AG04450 (cell line): ENCODE data around the gene ABCF3. TPM values are rescaled to one million over a fixed set of nuclear protein-coding genes. Genes with fewer than 3 reads are reported as not detected.
A peak's percentile ranks its signal among the peaks of the same experiment; 100 is the strongest.
"Not testable (repeated sequence)": the region's sequence is repeated elsewhere in the genome, so short reads cannot be mapped to it uniquely, and the experiment has no call there.

ENCODE experiments used
- CTCF ChIA-PET: fragments of 300-600, 350-600 bp; formaldehyde crosslinking; extraction: SDS; loops from one replicate; lab custom pipeline; 2022; ENCODE audit warnings: antibody characterized with exemption, inconsistent platforms; lab: Charles Lee
- POLR2A ChIA-PET: fragments of 350-600 bp; formaldehyde crosslinking; extraction: SDS; loops from one replicate; lab custom pipeline; 2021; ENCODE audit warnings: antibody characterized with exemption, inconsistent platforms; lab: Yijun Ruan, JAX
- DNase-seq: peaks from one replicate; pipeline ENCODE4 v3.0.0-alpha.2; 2011; ENCODE audit warnings: low read depth, low spot score
- H3K27ac ChIP-seq: one replicate; pipeline ENCODE4 v1.5.1; 2012; ENCODE audit warnings: low read depth, low read length, control low read depth
- H3K27me3 ChIP-seq: one replicate; pipeline ENCODE4 v1.6.0; 2012; ENCODE audit warnings: low read length; ENCODE audit not compliant: control insufficient read depth, insufficient read depth
- H3K4me3 ChIP-seq: 2 replicates; pipeline ENCODE4 v1.5.1; 2011; ENCODE audit warnings: mild to moderate bottlenecking, low read depth, low read length, control low read depth
- H3K9me3 ChIP-seq: 2 replicates; pipeline ENCODE4 v1.5.1; 2012; ENCODE audit warnings: low read length; ENCODE audit not compliant: control insufficient read depth, insufficient read depth
- polyA plus RNA-seq: library from polyadenylated mRNA; depleted of rRNA; stranded (reverse); fragments of >200 nt; gene quantifications from 2 replicates; pipeline ENCODE4 v1.2.3, GENCODE V29; 2011
- TF ChIP-seq, protein P1 (sequence below): IDR thresholded peaks from 2 replicates; pipeline ENCODE4 v1.5.1; 2011; ENCODE audit warnings: low read depth, low read length, control low read depth, inconsistent platforms

Gene ABCF3
- polyA plus RNA-seq, 1 experiment: 43.1 TPM

DNA sequence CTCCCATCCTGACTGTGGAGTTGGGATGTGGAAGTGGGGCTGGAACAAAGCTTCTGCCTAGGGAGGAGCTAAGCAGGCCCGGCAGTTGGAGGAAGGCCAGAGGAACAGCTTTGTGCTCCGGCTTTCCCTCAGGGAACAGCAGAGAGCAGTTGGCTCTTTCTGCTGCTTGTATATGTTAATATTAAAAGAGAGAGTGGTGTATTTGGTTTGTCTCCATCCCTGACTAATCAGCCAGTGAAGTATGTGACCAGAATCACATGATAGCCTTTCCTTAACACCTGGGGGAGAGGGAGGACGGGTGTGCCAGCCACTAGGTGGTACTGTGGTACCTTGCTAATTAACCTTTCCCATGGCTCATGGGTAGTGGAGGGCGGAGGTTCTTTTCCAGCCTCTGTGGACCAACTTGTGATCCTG, 40.9 kb upstream of the ABCF3 start:
- TF ChIP-seq, protein P1, sequence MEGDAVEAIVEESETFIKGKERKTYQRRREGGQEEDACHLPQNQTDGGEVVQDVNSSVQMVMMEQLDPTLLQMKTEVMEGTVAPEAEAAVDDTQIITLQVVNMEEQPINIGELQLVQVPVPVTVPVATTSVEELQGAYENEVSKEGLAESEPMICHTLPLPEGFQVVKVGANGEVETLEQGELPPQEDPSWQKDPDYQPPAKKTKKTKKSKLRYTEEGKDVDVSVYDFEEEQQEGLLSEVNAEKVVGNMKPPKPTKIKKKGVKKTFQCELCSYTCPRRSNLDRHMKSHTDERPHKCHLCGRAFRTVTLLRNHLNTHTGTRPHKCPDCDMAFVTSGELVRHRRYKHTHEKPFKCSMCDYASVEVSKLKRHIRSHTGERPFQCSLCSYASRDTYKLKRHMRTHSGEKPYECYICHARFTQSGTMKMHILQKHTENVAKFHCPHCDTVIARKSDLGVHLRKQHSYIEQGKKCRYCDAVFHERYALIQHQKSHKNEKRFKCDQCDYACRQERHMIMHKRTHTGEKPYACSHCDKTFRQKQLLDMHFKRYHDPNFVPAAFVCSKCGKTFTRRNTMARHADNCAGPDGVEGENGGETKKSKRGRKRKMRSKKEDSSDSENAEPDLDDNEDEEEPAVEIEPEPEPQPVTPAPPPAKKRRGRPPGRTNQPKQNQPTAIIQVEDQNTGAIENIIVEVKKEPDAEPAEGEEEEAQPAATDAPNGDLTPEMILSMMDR: peak; percentile 48
- Histone ChIP-seq H3K9me3 (no peaks in the 10 kb centered on the region), H3K27me3 (no peaks in the 10 kb centered on the region), H3K4me3 (no peak overlapping the region), H3K27ac (peak overlapping the region; percentile 39)
- DNase-seq: no peak
- CTCF ChIA-PET: interaction anchor here (0.6 to 2.5 kb wide), 10 partner anchors 10 to 249 kb away, joined by 3 to 10 read pairs (median 4); partner anchors contain the start of genes EEF1AKMT4 and EIF2B5
- POLR2A ChIA-PET: interaction anchor here (0.6 to 2.2 kb wide), 4 partner anchors 10 to 95 kb away, joined by 3 to 9 read pairs (median 7); partner anchors contain the start of genes DVL3 and EIF2B5

DNA sequence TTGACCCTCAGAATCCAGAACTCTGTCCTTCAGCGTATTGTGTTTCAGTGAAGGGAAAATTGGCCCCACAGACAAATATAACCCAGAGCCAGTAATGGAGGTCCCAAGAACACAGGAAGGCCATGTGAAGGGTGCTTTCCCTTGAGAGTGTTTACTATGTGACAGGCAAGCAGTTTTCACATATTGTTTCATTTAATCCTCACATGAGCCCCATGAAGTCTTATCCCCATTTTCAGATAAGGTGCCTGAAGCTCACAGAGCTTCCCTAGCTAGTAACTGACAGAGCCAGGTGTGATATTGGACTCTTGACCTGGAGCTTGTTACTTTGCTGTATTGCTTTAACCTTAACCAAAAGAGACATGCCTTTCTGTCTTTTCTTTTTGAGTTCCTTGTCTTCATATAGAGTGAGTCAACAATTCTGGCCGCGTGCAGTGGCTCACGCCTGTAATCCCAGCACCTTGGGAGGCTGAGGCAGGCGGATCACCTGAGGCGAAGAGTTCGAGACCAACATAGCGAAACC, 40.2 kb upstream of the ABCF3 start:
- DNase-seq: no peak
- CTCF ChIA-PET: interaction anchor here (0.6 to 2.5 kb wide), 6 partner anchors 11 to 144 kb away, joined by 3 to 7 read pairs (median 4); partner anchors contain the start of genes EEF1AKMT4 and EIF2B5
- H3K4me3 ChIP-seq: no peak overlapping the region
- H3K9me3 ChIP-seq: no peaks in the 10 kb centered on the region
- no peaks in the 10 kb centered on the region for H3K27me3 ChIP-seq
- TF ChIP-seq, protein P1: no peak
- H3K27ac ChIP-seq: no peak overlapping the region
- POLR2A ChIA-PET: interaction anchor here (1.6 to 2.2 kb wide), 3 partner anchors 10 to 31 kb away, joined by 6 to 9 read pairs (median 8); partner anchors contain the start of genes DVL3 and EIF2B5

DNA sequence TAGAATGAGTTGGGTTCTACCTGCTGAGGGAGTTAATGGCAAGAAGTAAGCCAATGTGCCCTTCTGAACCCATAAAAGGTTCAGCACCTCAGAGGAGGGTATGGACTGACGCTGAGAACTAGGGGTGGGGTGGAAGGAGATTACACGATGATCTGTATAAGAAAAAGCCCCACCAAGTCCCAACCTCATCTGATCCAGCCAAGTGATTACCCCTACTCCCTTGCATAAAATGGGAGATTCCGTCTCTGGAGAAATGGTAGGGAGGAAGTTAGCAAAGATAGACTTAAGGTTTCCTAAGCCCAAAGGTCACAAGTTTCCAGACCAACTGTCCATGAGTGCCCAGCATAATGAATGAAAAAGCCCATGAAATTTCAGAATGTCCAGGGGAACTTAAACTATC, 37.9 kb upstream of the ABCF3 start:
- Histone ChIP-seq H3K4me3 (no peak overlapping the region), H3K9me3 (no peaks in the 10 kb centered on the region), H3K27ac (no peak overlapping the region), H3K27me3 (no peaks in the 10 kb centered on the region)
- no peak for DNase-seq
- CTCF ChIA-PET: no interaction called here
- POLR2A ChIA-PET: no interaction called here
- TF ChIP-seq, protein P1: no peak

DNA sequence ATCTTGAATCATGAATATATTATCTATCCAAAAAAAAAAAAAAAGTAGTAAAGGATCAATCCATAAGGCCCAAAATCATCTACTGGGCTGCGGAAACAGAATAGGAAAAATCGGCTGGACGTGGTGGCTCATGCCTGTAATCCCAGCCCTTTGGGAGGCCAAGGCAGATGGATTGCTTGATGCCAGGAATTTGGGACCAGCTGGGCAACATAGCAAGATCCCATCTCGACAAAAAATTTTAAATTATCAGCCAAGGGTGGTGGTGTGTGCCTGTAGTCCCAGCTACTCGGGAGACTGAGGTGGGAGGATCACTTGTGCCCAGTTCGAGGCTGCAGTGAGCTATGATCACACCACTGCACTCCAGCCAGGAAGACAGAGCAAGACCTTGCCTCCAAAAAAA, 36.9 kb upstream of the ABCF3 start:
- Histone ChIP-seq H3K9me3 (no peaks in the 10 kb centered on the region), H3K4me3 (no peak overlapping the region), H3K27ac (no peak overlapping the region), H3K27me3 (no peaks in the 10 kb centered on the region)
- POLR2A ChIA-PET: no interaction called here
- TF ChIP-seq, protein P1: no peak
- CTCF ChIA-PET: interaction anchor here (0.6 kb wide), 1 partner anchor 34 kb away, joined by 7 read pairs; no protein-coding TSS in a partner anchor
- DNase-seq: no peak

DNA sequence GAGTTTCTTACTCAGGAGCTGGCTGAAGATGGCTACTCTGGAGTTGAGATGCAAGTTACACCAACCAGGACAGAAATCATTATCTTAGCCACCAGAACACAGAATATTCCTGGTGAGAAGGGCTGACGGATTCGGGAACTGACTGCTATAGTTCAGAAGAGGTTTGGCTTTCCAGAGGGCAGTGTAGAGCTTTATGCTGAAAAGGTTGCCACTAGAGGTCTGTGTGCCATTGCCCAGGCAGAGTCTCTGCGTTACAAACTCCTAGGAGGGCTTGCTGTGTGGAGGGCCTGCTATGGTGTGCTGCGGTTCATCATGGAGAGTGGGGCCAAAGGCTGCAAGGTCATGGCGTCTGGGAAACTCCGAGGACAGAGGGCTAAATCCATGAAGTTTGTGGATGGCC, 36.2 kb upstream of the ABCF3 start:
- POLR2A ChIA-PET: not testable (repeated sequence)

More for the DNA sequence above, 36.2 kb upstream of the ABCF3 start:
- not testable (repeated sequence) for H3K9me3 ChIP-seq, H3K27ac ChIP-seq, H3K4me3 ChIP-seq, DNase-seq, H3K27me3 ChIP-seq
- CTCF ChIA-PET: interaction anchor here (0.6 kb wide), 1 partner anchor 35 kb away, joined by 7 read pairs; no protein-coding TSS in a partner anchor
- TF ChIP-seq, protein P1: 0 out of 2 replicates have a peak, but pooled peaks have one; percentile 24
